Articular chondrocyte of knee joint (primary cell): ENCODE data around the gene RNPC3. TPM values are rescaled to one million over a fixed set of nuclear protein-coding genes. Genes with fewer than 3 reads are reported as not detected.

ENCODE experiments used
- total RNA-seq: library from RNA; depleted of rRNA; stranded (reverse); fragments of >200 nt; gene quantifications from 2 replicates; pipeline ENCODE4 v1.2.3, GENCODE V29; 2012

RNPC3 gene, protein sequence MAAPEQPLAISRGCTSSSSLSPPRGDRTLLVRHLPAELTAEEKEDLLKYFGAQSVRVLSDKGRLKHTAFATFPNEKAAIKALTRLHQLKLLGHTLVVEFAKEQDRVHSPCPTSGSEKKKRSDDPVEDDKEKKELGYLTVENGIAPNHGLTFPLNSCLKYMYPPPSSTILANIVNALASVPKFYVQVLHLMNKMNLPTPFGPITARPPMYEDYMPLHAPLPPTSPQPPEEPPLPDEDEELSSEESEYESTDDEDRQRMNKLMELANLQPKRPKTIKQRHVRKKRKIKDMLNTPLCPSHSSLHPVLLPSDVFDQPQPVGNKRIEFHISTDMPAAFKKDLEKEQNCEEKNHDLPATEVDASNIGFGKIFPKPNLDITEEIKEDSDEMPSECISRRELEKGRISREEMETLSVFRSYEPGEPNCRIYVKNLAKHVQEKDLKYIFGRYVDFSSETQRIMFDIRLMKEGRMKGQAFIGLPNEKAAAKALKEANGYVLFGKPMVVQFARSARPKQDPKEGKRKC
- 19.2 and 22.5 TPM in 2 replicates for total RNA-seq

DNA sequence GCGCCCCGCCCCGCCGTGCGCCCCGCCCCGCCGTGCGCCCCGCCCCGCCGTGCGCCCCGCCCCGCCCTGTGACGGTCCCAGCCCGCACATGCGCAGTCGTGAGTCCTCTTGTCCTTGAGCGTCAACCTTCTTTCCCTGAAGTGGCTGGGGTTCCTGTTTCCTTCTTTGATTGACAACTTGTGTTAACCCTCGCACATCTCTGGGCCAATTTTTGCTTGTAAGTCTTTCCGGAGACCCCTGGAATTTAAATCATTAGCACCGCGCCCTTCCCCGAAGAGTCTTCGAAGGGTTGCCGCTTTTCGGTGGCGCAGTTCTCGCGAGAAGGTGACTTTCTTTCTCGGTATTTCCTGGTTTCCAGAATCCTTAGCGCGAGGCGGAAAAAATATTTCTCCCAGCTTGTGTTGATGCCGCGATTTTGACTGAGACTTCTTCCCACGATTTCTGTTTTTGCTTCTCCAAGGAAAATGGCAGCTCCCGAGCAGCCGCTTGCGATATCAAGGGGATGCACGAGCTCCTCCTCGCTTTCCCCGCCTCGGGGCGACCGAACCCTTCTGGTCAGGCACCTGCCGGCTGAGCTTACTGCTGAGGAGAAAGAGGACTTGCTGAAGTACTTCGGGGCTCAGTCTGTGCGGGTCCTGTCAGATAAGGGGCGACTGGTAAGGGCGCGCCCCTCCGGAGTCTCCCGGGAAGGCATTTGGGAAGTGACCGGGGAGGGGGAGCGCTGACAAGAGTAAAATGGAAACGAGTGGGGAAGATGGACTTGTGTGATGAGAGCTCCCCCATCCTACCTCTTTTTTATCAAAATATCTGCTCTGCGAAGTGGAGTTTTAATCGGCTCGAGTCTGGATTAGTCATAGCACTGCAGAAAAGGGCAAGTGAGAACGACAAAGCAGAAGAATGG is at the start of gene RNPC3:
Gene RNPC3 (plus strand): TSS at position 93 of the 901 bp plus-strand sequence. CDS start 372 bp downstream, at position 465.

DNA sequence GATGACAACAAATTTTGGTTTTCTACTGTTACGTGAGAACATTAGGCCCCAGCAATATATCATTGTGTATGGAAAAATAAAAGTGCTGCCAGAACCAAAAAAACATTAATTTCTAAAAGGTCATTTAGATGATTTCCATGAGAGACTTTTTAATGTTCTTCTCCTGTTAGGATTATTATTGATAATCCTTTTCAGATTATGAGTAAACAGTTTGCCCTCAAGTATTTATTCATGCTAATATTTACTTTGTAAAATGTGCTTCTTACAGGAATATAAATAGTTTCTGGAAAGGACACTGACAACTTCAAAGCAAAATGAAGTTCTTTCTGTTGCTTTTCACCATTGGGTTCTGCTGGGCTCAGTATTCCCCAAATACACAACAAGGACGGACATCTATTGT is 45.8 kb downstream of the RNPC3 start, which contains the start of gene AMY2B:
Gene AMY2B (plus strand): TSS at position 301 of the 400 bp plus-strand sequence. CDS start 14 bp downstream, at position 315.

Other genes starting within 250 kb of the RNPC3 start
- 5.7 and 9.2 TPM in 2 replicates for gene AMY2B, start 45.9 kb downstream of the RNPC3 start, total RNA-seq
- gene AMY2A, start 91.7 kb downstream of the RNPC3 start, total RNA-seq, result not detected in 2 replicates
- gene AMY1A, start 130.1 kb downstream of the RNPC3 start, total RNA-seq, result not detected in 2 replicates
- not detected in 2 replicates for gene AMY1B, start 170.5 kb downstream of the RNPC3 start, total RNA-seq
- not detected in 2 replicates for gene AMY1C, start 224.2 kb downstream of the RNPC3 start, total RNA-seq